OCI-LY3 (cell line): ENCODE data around the gene RPS17.

Experiments
- EZH2phosphoT487 ChIP-seq: fragments of 200-600 bp; shearing (Covaris generic); IDR thresholded peaks from 2 replicates; pipeline ENCODE4 v1.6.1; 2018; ENCODE audit warnings: antibody characterized with exemption, mixed run types, low read depth
- TF ChIP-seq, protein P1 (sequence below): fragments of 200-600, 300-600 bp; sonication (generic); IDR thresholded peaks from 2 replicates; pipeline ENCODE4 v1.5.1; 2014; ENCODE audit warnings: antibody characterized with exemption, low read length, low read depth

DNA sequence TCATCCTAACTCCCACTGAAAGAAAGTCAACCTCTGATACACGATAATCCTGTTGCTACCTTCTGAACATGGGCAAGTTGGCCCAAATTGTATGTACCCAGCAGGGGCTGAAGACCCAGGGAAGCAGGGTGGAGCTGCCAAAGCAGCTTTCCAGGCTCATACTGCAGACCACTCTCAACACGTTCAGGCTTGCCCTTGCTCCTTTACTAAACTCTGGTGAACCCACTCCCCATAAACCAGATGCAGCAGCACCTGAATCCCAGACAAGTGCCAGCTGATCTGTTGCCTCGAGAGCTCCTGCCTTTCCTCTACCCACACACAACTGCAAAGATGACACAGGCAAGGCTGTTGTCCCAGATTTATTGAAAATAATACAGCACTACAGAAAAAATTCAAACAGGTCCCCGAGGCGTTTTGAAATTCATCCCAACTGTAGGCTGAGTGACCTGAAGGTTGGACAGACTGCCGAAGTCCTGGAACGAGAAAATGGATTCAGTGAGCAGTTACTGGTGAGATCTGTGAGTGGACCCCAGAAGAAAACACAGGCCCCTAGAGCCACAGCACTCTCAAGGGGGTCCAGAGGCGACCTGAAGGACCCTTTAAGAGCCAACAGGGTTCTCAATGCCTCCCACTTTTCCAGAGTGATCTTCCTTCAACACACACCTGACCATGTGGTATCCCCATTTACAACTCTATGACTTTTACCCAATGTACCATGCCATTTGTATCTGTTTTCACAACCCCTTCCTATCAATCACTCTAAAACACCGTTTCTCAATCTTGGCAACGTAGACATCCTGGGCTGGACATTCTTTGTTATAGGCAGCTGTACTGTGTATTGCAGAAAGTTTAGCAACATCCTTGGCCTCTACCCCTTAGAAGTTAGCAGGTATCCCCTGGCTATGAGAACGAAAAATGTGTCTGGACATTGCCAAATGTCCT lies 3.6 kb downstream of the RPS17 start:
- TF ChIP-seq, protein P1, sequence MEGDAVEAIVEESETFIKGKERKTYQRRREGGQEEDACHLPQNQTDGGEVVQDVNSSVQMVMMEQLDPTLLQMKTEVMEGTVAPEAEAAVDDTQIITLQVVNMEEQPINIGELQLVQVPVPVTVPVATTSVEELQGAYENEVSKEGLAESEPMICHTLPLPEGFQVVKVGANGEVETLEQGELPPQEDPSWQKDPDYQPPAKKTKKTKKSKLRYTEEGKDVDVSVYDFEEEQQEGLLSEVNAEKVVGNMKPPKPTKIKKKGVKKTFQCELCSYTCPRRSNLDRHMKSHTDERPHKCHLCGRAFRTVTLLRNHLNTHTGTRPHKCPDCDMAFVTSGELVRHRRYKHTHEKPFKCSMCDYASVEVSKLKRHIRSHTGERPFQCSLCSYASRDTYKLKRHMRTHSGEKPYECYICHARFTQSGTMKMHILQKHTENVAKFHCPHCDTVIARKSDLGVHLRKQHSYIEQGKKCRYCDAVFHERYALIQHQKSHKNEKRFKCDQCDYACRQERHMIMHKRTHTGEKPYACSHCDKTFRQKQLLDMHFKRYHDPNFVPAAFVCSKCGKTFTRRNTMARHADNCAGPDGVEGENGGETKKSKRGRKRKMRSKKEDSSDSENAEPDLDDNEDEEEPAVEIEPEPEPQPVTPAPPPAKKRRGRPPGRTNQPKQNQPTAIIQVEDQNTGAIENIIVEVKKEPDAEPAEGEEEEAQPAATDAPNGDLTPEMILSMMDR = no peak
- TF ChIP-seq EZH2phosphoT487 = no peak
